Measurements from ENCODE around the gene DAND5. TPM values are rescaled to one million over a fixed set of nuclear protein-coding genes. Genes with fewer than 3 reads are reported as not detected.

The DAND5 gene
- total and polyA plus RNA-seq, 12 donors = 0.27 to 2.3 (median 0.92) TPM

GRCh38 chr19:12992729-12993128, 23.4 kb downstream of the DAND5 start:
- WGBS, 4 donors = 91 to 96% (median 94%) methylated on average over 11 of the region's 11 CpGs
- TF ChIP-seq POLR2A (IDR thresholded peaks at IDR 0.05) = no peak
- TF ChIP-seq CTCF (IDR thresholded peaks at IDR 0.05) = no peak
- Histone ChIP-seq H3K9me3 (replicated peaks in 1 of 3) (no peaks in the 10 kb centered on the region), H3K36me3 (replicated peaks in 1 of 2) (no peaks in the 10 kb centered on the region), H3K27me3 (no peaks in the 10 kb centered on the region), H3K4me1 (replicated peaks in 1 of 2) (peaks cover 8% of the 10 kb centered on the region in 2 donors), H3K27ac (no peak overlapping the region), H3K4me3 (no peak overlapping the region)
- intact Hi-C loops (cut with DNase I) = no loop called here
- DNase-seq = no peak

- H3K36me3 ChIP-seq (replicated peaks in 1 of 2) = no peaks in the 10 kb centered on the region
- 84 to 96% (median 87%) methylated on average over 5 to 7 of the region's 7 CpGs for WGBS, 4 donors
- no peak overlapping the region for H3K27ac ChIP-seq
- intact Hi-C loops (cut with DNase I) = no loop called here
- DNase-seq = no peak
- H3K4me1 ChIP-seq (replicated peaks in 1 of 2) = peaks cover 8% of the 10 kb centered on the region in 2 donors
- H3K27me3 ChIP-seq = no peaks in the 10 kb centered on the region
- TF ChIP-seq CTCF (IDR thresholded peaks at IDR 0.05) (no peak), POLR2A (IDR thresholded peaks at IDR 0.05) (no peak)
- no peak overlapping the region for H3K4me3 ChIP-seq
- H3K9me3 ChIP-seq (replicated peaks in 1 of 3) = no peaks in the 10 kb centered on the region
Measured at GRCh38 chr19:12993562-12993961, 24.2 kb downstream of the DAND5 start.

GRCh38 chr19:12994701-12995595, 25.6 kb downstream of the DAND5 start, which contains the start of gene NFIX:
NFIX (plus strand) TSS chr19:12995475; CDS start chr19:12995838, 363 bp downstream.
- TF ChIP-seq POLR2A (IDR thresholded peaks at IDR 0.05) (peak in 1 of 2 donors; percentile 26), CTCF (IDR thresholded peaks at IDR 0.05) (no peak)
- 6 to 79% (median 14%) methylated on average over 5 to 83 of the region's 84 CpGs for WGBS, 4 donors
- peak; percentile 58 to 74 (median 70) for DNase-seq

GRCh38 chr19:12995596-12996405, 26.4 kb downstream of the DAND5 start:
- 0 to 40% (median 0%) methylated on average over 1 to 118 of the region's 129 CpGs for WGBS, 4 donors
- H3K36me3 ChIP-seq (replicated peaks in 1 of 2) = no peaks in the 10 kb centered on the region
- peak overlapping the region in 4 of 5 donors; percentile 31 to 92 (median 65) for H3K27ac ChIP-seq
- no peaks in the 10 kb centered on the region for H3K27me3 ChIP-seq
- no peak for TF ChIP-seq POLR2A (IDR thresholded peaks at IDR 0.05)
- peak in 1 of 6 experiments; percentile 8 for TF ChIP-seq CTCF (IDR thresholded peaks at IDR 0.05)
- peak in 5 of 7 donors; percentile 41 to 62 (median 55) for DNase-seq
- peak overlapping the region in 3 of 4 donors; percentile 33 to 65 (median 36) for H3K4me3 ChIP-seq
- intact Hi-C loops (cut with DNase I) = loop anchor here in 1 of 2 donors (2.0 kb wide), 1 partner anchor 15 kb away; no protein-coding TSS in a partner anchor
- H3K4me1 ChIP-seq (replicated peaks in 1 of 2) = peaks cover 8% of the 10 kb centered on the region in 2 donors
- H3K9me3 ChIP-seq (replicated peaks in 1 of 3) = no peaks in the 10 kb centered on the region

More at GRCh38 chr19:12994701-12995595, 25.6 kb downstream of the DAND5 start, which contains the start of gene NFIX:
- peaks cover 8% of the 10 kb centered on the region in 2 donors for H3K4me1 ChIP-seq (replicated peaks in 1 of 2)
- intact Hi-C loops (cut with DNase I) = no loop called here
- peak within 1 kb of the TSS in 4 of 5 donors; percentile 31 to 92 (median 65) for H3K27ac ChIP-seq
- H3K36me3 ChIP-seq (replicated peaks in 1 of 2) = no peaks in the 10 kb centered on the region
- H3K4me3 ChIP-seq = peak within 1 kb of the TSS; percentile 17 to 80 (median 42)
- no peaks in the 10 kb centered on the region for H3K9me3 ChIP-seq (replicated peaks in 1 of 3)
- no peaks in the 10 kb centered on the region for H3K27me3 ChIP-seq
